Caco-2 (cell line): ENCODE results near the gene MSANTD2. TPM values are rescaled to one million over a fixed set of nuclear protein-coding genes. Genes with fewer than 3 reads are reported as not detected.
A peak's percentile ranks its signal among the peaks of the same experiment; 100 is the strongest.

Source experiments
- BruUV-seq: library from RNA; stranded (reverse); fragments of 400-500 nt; replicated peaks from 2 replicates; lab custom pipeline; 2021; lab: Mats Ljungman, UMichigan
- CTCF ChIA-PET: fragments of 300-600 bp; sonication (Branson Sonifier 250); formaldehyde crosslinking; loops from one replicate; lab custom pipeline; 2022; ENCODE audit warnings: antibody characterized with exemption; lab: Charles Lee
- POLR2A ChIA-PET: fragments of 300-600 bp; sonication (Branson Sonifier 250); formaldehyde crosslinking; loops from one replicate; lab custom pipeline; 2022; ENCODE audit warnings: antibody characterized with exemption; lab: Charles Lee
- DNase-seq, 2 experiments: peaks; one replicate each; pipeline versions ENCODE4 v3.0.0 to v3.0.0-alpha.2; 2020 to 2022
- H3K27me3 ChIP-seq: replicated peaks from 2 replicates; pipeline ENCODE4 v1.6.0; 2011; ENCODE audit warnings: low read length; ENCODE audit not compliant: control insufficient read depth, insufficient read depth
- H3K36me3 ChIP-seq: 2 replicates; pipeline ENCODE4 v1.5.1; 2011; ENCODE audit warnings: low read length; ENCODE audit not compliant: control insufficient read depth, insufficient read depth
- H3K4me1 ChIP-seq: fragments of 250-450 bp; sonication (Bioruptor Pico); 2 replicates; pipeline ENCODE4 v1.5.1; 2020; ENCODE audit warnings: mild to moderate bottlenecking
- H3K4me3 ChIP-seq: 2 replicates; pipeline ENCODE4 v1.5.1; 2011; ENCODE audit warnings: low read depth, mild to moderate bottlenecking, control low read depth, low read length
- H3K9me3 ChIP-seq: fragments of 250-450 bp; sonication (Bioruptor Pico); 2 replicates; pipeline ENCODE4 v1.5.1; 2020; ENCODE audit warnings: mild to moderate bottlenecking, moderate library complexity
- H3K27ac Mint-ChIP-seq: one replicate; pipeline ENCODE4 v1.8.0; 2022; ENCODE audit warnings: mixed read lengths; ENCODE audit not compliant: unreplicated experiment
- H3K27me3 Mint-ChIP-seq: one replicate; pipeline ENCODE4 v1.8.0; 2022; ENCODE audit warnings: mixed read lengths; ENCODE audit not compliant: insufficient read depth, unreplicated experiment
- H3K36me3 Mint-ChIP-seq: one replicate; pipeline ENCODE4 v1.8.0; 2022; ENCODE audit warnings: mild to moderate bottlenecking, mixed read lengths; ENCODE audit not compliant: insufficient read depth, unreplicated experiment
- H3K4me1 Mint-ChIP-seq: one replicate; pipeline ENCODE4 v1.8.0; 2022; ENCODE audit warnings: low read depth, mixed read lengths; ENCODE audit not compliant: unreplicated experiment
- H3K4me3 Mint-ChIP-seq: one replicate; pipeline ENCODE4 v1.8.0; 2022; ENCODE audit warnings: mild to moderate bottlenecking, moderate library complexity, mixed read lengths; ENCODE audit not compliant: unreplicated experiment
- H3K9me3 Mint-ChIP-seq: one replicate; pipeline ENCODE4 v1.8.0; 2022; ENCODE audit warnings: mixed read lengths; ENCODE audit not compliant: unreplicated experiment
- intact Hi-C: fragments of 100-400 bp; cut with micrococcal nuclease; formaldehyde crosslinking; loops from one replicate; pipeline ENCODE4 v1.10.0; 2022; ENCODE audit not compliant: unreplicated experiment
- total RNA-seq: library from RNA; stranded (reverse); gene quantifications from 2 replicates; pipeline ENCODE4 v1.2.3, GENCODE V29; 2022
- TF ChIP-seq, protein P1 (sequence below), 2 experiments: fragments of 200-600 bp in 1 of 2; IDR thresholded peaks; 1 replicate in 1 of 2; 2 replicates in 1 of 2; pipeline versions ENCODE4 v1.5.1 to v1.8.0; 2011 to 2022; ENCODE audit warnings: antibody characterized with exemption in 1 of 2, control low read depth in 1 of 2, inconsistent platforms in 1 of 2, low read depth in 1 of 2, low read length in 1 of 2, mild to moderate bottlenecking in 1 of 2, moderate library complexity in 1 of 2; ENCODE audit not compliant: insufficient read depth in 1 of 2, severe bottlenecking in 1 of 2, unreplicated experiment in 1 of 2

The MSANTD2 gene
- total RNA-seq, 1 experiment from 2014 or later: 28.3 TPM

DNA sequence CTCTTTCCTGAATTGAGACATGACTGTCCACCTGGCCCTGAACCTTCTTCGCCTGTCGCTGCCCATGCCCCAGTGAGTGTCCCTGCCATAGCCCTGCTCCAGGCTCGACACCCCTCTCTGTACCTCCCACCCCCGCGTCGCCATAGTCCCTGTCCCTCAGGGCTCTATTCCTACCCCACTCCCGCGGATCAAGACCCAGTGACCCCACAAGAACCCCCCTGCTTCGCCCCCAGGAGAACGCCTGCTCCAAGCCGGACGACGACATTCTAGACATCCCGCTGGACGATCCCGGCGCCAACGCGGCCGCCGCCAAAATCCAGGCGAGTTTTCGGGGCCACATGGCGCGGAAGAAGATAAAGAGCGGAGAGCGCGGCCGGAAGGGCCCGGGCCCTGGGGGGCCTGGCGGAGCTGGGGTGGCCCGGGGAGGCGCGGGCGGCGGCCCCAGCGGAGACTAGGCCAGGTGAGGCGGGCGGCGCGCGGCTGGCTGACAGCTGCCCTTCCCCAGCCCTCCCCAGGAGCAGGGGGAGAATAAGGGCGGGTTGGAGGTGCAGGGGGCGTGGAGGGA, 54.9 kb downstream of the MSANTD2 start:
- POLR2A ChIA-PET: interaction anchor here (1.7 to 2.1 kb wide), 2 partner anchors 55 to 72 kb away, joined by 6 to 14 read pairs; partner anchors contain the start of genes MSANTD2, SIAE and SPA17
- no peaks in the 10 kb centered on the region for H3K9me3 ChIP-seq
- Mint-ChIP-seq H3K4me3 (peak overlapping the region; percentile 84), H3K9me3 (no peaks in the 10 kb centered on the region), H3K4me1 (peaks cover 17% of the 10 kb centered on the region), H3K27ac (no peak overlapping the region), H3K36me3 (peaks cover 9% of the 10 kb centered on the region), H3K27me3 (peaks cover 11% of the 10 kb centered on the region)
- no peak for DNase-seq
- H3K4me3 ChIP-seq: peak overlapping the region; percentile 57
- intact Hi-C loops: no loop called here
- peaks cover 2% of the 10 kb centered on the region; the same call in 1 of the 2 replicates for H3K27me3 ChIP-seq
- H3K4me1 ChIP-seq: peaks cover 29% of the 10 kb centered on the region
- CTCF ChIA-PET: interaction anchor here (0.5 to 2.2 kb wide), 12 partner anchors 13 to 901 kb away, joined by 3 to 71 read pairs (median 5); partner anchors contain the start of genes ESAM, MSANTD2, ROBO3 and SIAE
- TF ChIP-seq, protein P1, sequence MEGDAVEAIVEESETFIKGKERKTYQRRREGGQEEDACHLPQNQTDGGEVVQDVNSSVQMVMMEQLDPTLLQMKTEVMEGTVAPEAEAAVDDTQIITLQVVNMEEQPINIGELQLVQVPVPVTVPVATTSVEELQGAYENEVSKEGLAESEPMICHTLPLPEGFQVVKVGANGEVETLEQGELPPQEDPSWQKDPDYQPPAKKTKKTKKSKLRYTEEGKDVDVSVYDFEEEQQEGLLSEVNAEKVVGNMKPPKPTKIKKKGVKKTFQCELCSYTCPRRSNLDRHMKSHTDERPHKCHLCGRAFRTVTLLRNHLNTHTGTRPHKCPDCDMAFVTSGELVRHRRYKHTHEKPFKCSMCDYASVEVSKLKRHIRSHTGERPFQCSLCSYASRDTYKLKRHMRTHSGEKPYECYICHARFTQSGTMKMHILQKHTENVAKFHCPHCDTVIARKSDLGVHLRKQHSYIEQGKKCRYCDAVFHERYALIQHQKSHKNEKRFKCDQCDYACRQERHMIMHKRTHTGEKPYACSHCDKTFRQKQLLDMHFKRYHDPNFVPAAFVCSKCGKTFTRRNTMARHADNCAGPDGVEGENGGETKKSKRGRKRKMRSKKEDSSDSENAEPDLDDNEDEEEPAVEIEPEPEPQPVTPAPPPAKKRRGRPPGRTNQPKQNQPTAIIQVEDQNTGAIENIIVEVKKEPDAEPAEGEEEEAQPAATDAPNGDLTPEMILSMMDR (IDR thresholded peaks at IDR 0.05; ENCODE audit: insufficient read depth in 1 of 2, low read depth in 1 of 2, low read length in 1 of 2, severe bottlenecking in 1 of 2, unreplicated experiment in 1 of 2): no peak
- no TSS peak for BruUV-seq
- no peaks in the 10 kb centered on the region for H3K36me3 ChIP-seq

DNA sequence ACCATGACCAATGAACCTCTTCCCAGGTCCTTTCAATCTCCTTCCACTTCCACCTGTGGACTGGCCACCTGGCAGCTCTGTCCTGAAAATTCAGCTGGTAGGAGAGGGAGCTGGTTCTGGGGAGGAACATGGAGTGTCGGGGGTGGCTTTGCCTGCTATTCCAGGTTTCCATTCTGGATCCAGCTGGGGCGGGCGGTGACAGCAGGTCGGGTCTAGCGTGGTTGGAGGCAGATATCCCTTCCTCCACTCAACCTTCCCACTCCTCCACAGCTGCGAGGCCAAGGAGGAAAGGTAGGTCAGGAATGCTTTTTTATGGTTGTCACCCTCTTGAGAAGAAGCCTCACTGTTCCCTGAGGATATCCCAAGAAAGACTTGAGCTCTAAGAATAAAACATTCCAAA, 57.2 kb downstream of the MSANTD2 start:
- POLR2A ChIA-PET: no interaction called here
- Mint-ChIP-seq H3K4me3 (no peak overlapping the region), H3K27ac (no peak overlapping the region), H3K36me3 (peaks cover 9% of the 10 kb centered on the region), H3K4me1 (peaks cover 9% of the 10 kb centered on the region), H3K9me3 (no peaks in the 10 kb centered on the region), H3K27me3 (peaks cover 20% of the 10 kb centered on the region)
- intact Hi-C loops: no loop called here
- TF ChIP-seq, protein P1 (IDR thresholded peaks at IDR 0.05; ENCODE audit: insufficient read depth in 1 of 2, low read depth in 1 of 2, low read length in 1 of 2, severe bottlenecking in 1 of 2, unreplicated experiment in 1 of 2): no peak
- Histone ChIP-seq H3K4me1 (peaks cover 17% of the 10 kb centered on the region), H3K4me3 (no peak overlapping the region), H3K36me3 (no peaks in the 10 kb centered on the region), H3K9me3 (no peaks in the 10 kb centered on the region), H3K27me3 (peaks cover 6% of the 10 kb centered on the region)
- no peak for DNase-seq
- CTCF ChIA-PET: interaction anchor here (0.5 to 1.6 kb wide), 2 partner anchors 16 to 20 kb away, joined by 3 to 5 read pairs; no protein-coding TSS in a partner anchor
- BruUV-seq: no TSS peak

DNA sequence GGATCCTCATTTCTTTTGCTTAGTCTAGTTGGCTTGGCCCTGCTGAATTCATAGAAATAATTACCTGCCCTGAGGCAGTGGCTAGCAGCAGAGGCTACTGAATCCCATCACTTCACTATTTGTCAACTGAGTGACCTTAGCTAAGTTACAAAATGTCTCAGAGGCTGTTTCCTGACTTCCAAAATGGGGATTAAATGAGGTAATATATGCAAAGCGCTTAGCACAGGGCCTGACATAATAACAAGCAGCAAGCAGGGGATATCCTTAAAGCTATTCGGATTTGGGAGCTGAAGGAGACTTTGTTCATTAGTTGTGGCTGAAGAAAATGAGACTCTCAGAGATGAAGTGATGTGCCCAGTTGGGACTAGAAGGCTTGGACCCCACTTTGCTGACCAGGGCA, 57.7 kb downstream of the MSANTD2 start:
- TF ChIP-seq, protein P1 (IDR thresholded peaks at IDR 0.05; ENCODE audit: insufficient read depth in 1 of 2, low read depth in 1 of 2, low read length in 1 of 2, severe bottlenecking in 1 of 2, unreplicated experiment in 1 of 2): no peak
- CTCF ChIA-PET: interaction anchor here (0.5 to 0.6 kb wide), 3 partner anchors 21 to 565 kb away, joined by 3 to 4 read pairs (median 3); no protein-coding TSS in a partner anchor
- POLR2A ChIA-PET: no interaction called here
- intact Hi-C loops: no loop called here
- peaks cover 12% of the 10 kb centered on the region for H3K4me1 ChIP-seq
- no peaks in the 10 kb centered on the region for H3K9me3 ChIP-seq
- no peak overlapping the region for H3K4me3 Mint-ChIP-seq
- no peaks in the 10 kb centered on the region for H3K36me3 ChIP-seq
- H3K27me3 ChIP-seq: peaks cover 8% of the 10 kb centered on the region
- peaks cover 6% of the 10 kb centered on the region for H3K4me1 Mint-ChIP-seq
- no peak overlapping the region for H3K27ac Mint-ChIP-seq
- H3K4me3 ChIP-seq: no peak overlapping the region
- DNase-seq: no peak
- peaks cover 9% of the 10 kb centered on the region for H3K36me3 Mint-ChIP-seq
- H3K27me3 Mint-ChIP-seq: peaks cover 20% of the 10 kb centered on the region
- H3K9me3 Mint-ChIP-seq: no peaks in the 10 kb centered on the region
- BruUV-seq: no TSS peak
